Spleen (tissue), 11 donors: Measurements from ENCODE around the gene AHRR. TPM values are rescaled to one million over a fixed set of nuclear protein-coding genes. Genes with fewer than 3 reads are reported as not detected.
"Not testable (repeated sequence)": the region's sequence is repeated elsewhere in the genome, so short reads cannot be mapped to it uniquely, and the experiment has no call there.

Source experiments
- DNase-seq: peaks from one replicate; pipeline ENCODE4 v3.0.0-alpha.2; 2020
- H3K27ac ChIP-seq, 8 donors: fragments of 200-600 bp; sonication (generic) in 7 of 8; 1 replicate in 4 of 8; 2 replicates in 4 of 8; pipeline versions ENCODE4 v1.5.0 to v1.8.0; 2016 to 2021; ENCODE audit warnings: inconsistent platforms in 4 of 8, mild to moderate bottlenecking in 4 of 8, moderate library complexity in 1 of 8
- H3K27me3 ChIP-seq, 7 donors: fragments of 200-600 bp; sonication (generic) in 6 of 7; replicated peaks in 1 of 7; 1 replicate in 4 of 7; 2 replicates in 3 of 7; pipeline versions ENCODE4 v1.5.0 to v1.8.0; 2016 to 2021; ENCODE audit warnings: inconsistent platforms in 3 of 7, mild to moderate bottlenecking in 1 of 7
- H3K36me3 ChIP-seq, 6 donors: fragments of 200-600 bp; sonication (generic) in 5 of 6; 1 replicate in 4 of 6; 2 replicates in 2 of 6; pipeline versions ENCODE4 v1.5.0 to v1.8.0; 2016 to 2021; ENCODE audit warnings: inconsistent platforms in 2 of 6
- H3K4me1 ChIP-seq, 6 donors: fragments of 200-600 bp; sonication (generic) in 5 of 6; 1 replicate in 3 of 6; 2 replicates in 3 of 6; pipeline versions ENCODE4 v1.5.0 to v1.8.0; 2016 to 2021; ENCODE audit warnings: inconsistent platforms in 3 of 6
- H3K4me3 ChIP-seq, 8 donors: fragments of 200-600 bp; sonication (generic) in 7 of 8; 1 replicate in 4 of 8; 2 replicates in 4 of 8; pipeline versions ENCODE4 v1.5.0 to v1.8.0; 2016 to 2021; ENCODE audit warnings: inconsistent platforms in 4 of 8, mild to moderate bottlenecking in 4 of 8, moderate library complexity in 2 of 8
- H3K9me3 ChIP-seq, 8 donors: fragments of 200-600 bp; sonication (generic) in 7 of 8; 1 replicate in 4 of 8; 2 replicates in 4 of 8; pipeline versions ENCODE4 v1.5.0 to v1.8.0; 2016 to 2021; ENCODE audit warnings: inconsistent platforms in 4 of 8
- CTCF ChIP-seq, 11 experiments: fragments of 200-600 bp in 7 of 11; fragments of 450-650 bp in 4 of 11; sonication (generic) in 4 of 11; IDR thresholded peaks in 8 of 11; conservative IDR thresholded peaks in 3 of 11; 1 replicate in 7 of 11; 2 replicates in 4 of 11; pipeline versions ENCODE4 v1.4.0 to v1.8.0; 2016 to 2021; ENCODE audit warnings: antibody characterized with exemption in 11 of 11, inconsistent platforms in 4 of 11, mild to moderate bottlenecking in 1 of 11
- POLR2A ChIP-seq, 3 donors: fragments of 450-650 bp; IDR thresholded peaks; one replicate each; pipeline ENCODE4 v1.5.1; 2017; ENCODE audit warnings: antibody characterized with exemption in 3 of 3, mild to moderate bottlenecking in 1 of 3
- POLR2AphosphoS5 ChIP-seq, 3 donors: sonication (generic); formaldehyde crosslinking; IDR thresholded peaks; one replicate each; pipeline ENCODE4 v1.5.1; 2017; ENCODE audit warnings: antibody characterized with exemption in 3 of 3
- WGBS, 5 donors: extraction: QIAGEN DNeasy Blood & Tissue Kit in 3 of 5; methylation state at CpG; one replicate each; pipeline versions ENCODE4 v1.1.5 to v1.1.7; 2013 to 2018; 5-methylcytosine and 5-hydroxymethylcytosine counted together
- intact Hi-C: fragments of 100-400 bp; cut with DNase I; formaldehyde crosslinking; loops from one replicate; pipeline ENCODE4 v1.15.0; 2023; ENCODE audit warnings: low total_unique reads
- polyA plus RNA-seq, 3 donors: library from polyadenylated mRNA; stranded (reverse); fragments of 200-250 nt; gene quantifications; one replicate each; pipeline ENCODE4 v1.2.1, GENCODE V29; 2013
- total RNA-seq, 7 donors: library from RNA; depleted of rRNA in 3 of 7; stranded (reverse); fragments of >200 nt in 3 of 7; fragmentation: NEBNext Ultra II Directional in 4 of 7; extraction: Animal tissue kit (Norgen Biotek cat#: 25700) in 4 of 7; gene quantifications; one replicate each; pipeline versions ENCODE4 v1.1.0 to v1.2.1, GENCODE V29; 2016 to 2021
- donor health status: healthy with polysubstance abuse.
- donor health status: DM: no; HTN: no; CAD: no; lungs with moderate emphysema.
- donor health status: DM: no; HTN: no; CAD: no.
- donor health status: Bipolar disorder and iron deficiency.
- donor health status: healthy.
- donor health status: DM: no; HTN: no; CAD: no.
- donor health status: DM: yes; HTN: yes; CAD: no.

The AHRR gene
- total and polyA plus RNA-seq, 10 donors: 0.96 to 28.5 (median 13.2) TPM

GRCh38 chr5:401146-402034 is 79.9 kb downstream of the AHRR start:
- H3K9me3 ChIP-seq: no peaks in the 10 kb centered on the region
- H3K4me1 ChIP-seq: peaks cover 19 to 48% (median 29%) of the 10 kb centered on the region in 6 donors
- no peaks in the 10 kb centered on the region for H3K36me3 ChIP-seq
- WGBS, 5 donors: 77 to 90% (median 85%) methylated on average over 20 to 24 of the region's 24 CpGs
- peak overlapping the region in 5 of 8 donors; percentile 65 to 83 (median 72) for H3K27ac ChIP-seq
- TF ChIP-seq POLR2A (IDR thresholded peaks at IDR 0.05): no peak
- TF ChIP-seq POLR2AphosphoS5 (IDR thresholded peaks at IDR 0.05): peak in 2 of 3 donors; percentile 62 to 63
- intact Hi-C loops: no loop called here
- peaks cover 0 to 39% (median 3%) of the 10 kb centered on the region in 7 donors for H3K27me3 ChIP-seq
- H3K4me3 ChIP-seq: no peak overlapping the region
- DNase-seq: peak; percentile 78

GRCh38 chr5:402219-402614 is 80.7 kb downstream of the AHRR start:
- 86 to 96% (median 92%) methylated on average over 16 to 17 of the region's 17 CpGs for WGBS, 5 donors
- H3K27ac ChIP-seq, DNase-seq, H3K4me3 ChIP-seq, H3K36me3 ChIP-seq, intact Hi-C loops, H3K9me3 ChIP-seq: not testable (repeated sequence)
- peaks cover 0 to 39% (median 3%) of the 10 kb centered on the region in 7 donors for H3K27me3 ChIP-seq
- peaks cover 19 to 48% (median 29%) of the 10 kb centered on the region in 6 donors for H3K4me1 ChIP-seq

GRCh38 chr5:402615-403359 is 81.3 kb downstream of the AHRR start:
- WGBS, 5 donors: 50 to 55% (median 52%) methylated on average over 20 of the region's 20 CpGs
- H3K27ac ChIP-seq: no peak overlapping the region
- H3K4me3 ChIP-seq: no peak overlapping the region
- DNase-seq: peak; percentile 79
- H3K36me3 ChIP-seq: no peaks in the 10 kb centered on the region
- peaks cover 19 to 48% (median 29%) of the 10 kb centered on the region in 6 donors for H3K4me1 ChIP-seq
- intact Hi-C loops: no loop called here
- H3K9me3 ChIP-seq: no peaks in the 10 kb centered on the region
- TF ChIP-seq CTCF (IDR thresholded peaks at IDR 0.05 in 8 of 11, conservative IDR thresholded peaks at IDR 0.05 in 3 of 11) (no peak), POLR2AphosphoS5 (IDR thresholded peaks at IDR 0.05) (peak in 1 of 3 donors; percentile 23)
- peaks cover 0 to 39% (median 3%) of the 10 kb centered on the region in 7 donors for H3K27me3 ChIP-seq

GRCh38 chr5:403995-404394 is 82.5 kb downstream of the AHRR start:
- Histone ChIP-seq H3K4me1 (peaks cover 16 to 41% (median 26%) of the 10 kb centered on the region in 6 donors), H3K27me3 (peaks cover 0 to 32% (median 3%) of the 10 kb centered on the region in 7 donors), H3K27ac (no peak overlapping the region), H3K4me3 (no peak overlapping the region), H3K36me3 (no peaks in the 10 kb centered on the region), H3K9me3 (no peaks in the 10 kb centered on the region)
- no peak for DNase-seq
- TF ChIP-seq CTCF (IDR thresholded peaks at IDR 0.05 in 8 of 11, conservative IDR thresholded peaks at IDR 0.05 in 3 of 11) (no peak), POLR2AphosphoS5 (IDR thresholded peaks at IDR 0.05) (no peak), POLR2A (IDR thresholded peaks at IDR 0.05) (no peak)
- intact Hi-C loops: no loop called here
- WGBS, 5 donors: 92 to 96% (median 93%) methylated on average over 11 of the region's 11 CpGs
